Spleen (tissue), 11 donors: Measurements from ENCODE around the gene HOXC11. TPM values are rescaled to one million over a fixed set of nuclear protein-coding genes. Genes with fewer than 3 reads are reported as not detected.

Source experiments
- DNase-seq: peaks from one replicate; pipeline ENCODE4 v3.0.0-alpha.2; 2020
- H3K27ac ChIP-seq, 8 donors: fragments of 200-600 bp; sonication (generic) in 7 of 8; 1 replicate in 4 of 8; 2 replicates in 4 of 8; pipeline versions ENCODE4 v1.5.0 to v1.8.0; 2016 to 2021; ENCODE audit warnings: inconsistent platforms in 4 of 8, mild to moderate bottlenecking in 4 of 8, moderate library complexity in 1 of 8
- H3K27me3 ChIP-seq, 7 donors: fragments of 200-600 bp; sonication (generic) in 6 of 7; replicated peaks in 1 of 7; 1 replicate in 4 of 7; 2 replicates in 3 of 7; pipeline versions ENCODE4 v1.5.0 to v1.8.0; 2016 to 2021; ENCODE audit warnings: inconsistent platforms in 3 of 7, mild to moderate bottlenecking in 1 of 7
- H3K36me3 ChIP-seq, 6 donors: fragments of 200-600 bp; sonication (generic) in 5 of 6; 1 replicate in 4 of 6; 2 replicates in 2 of 6; pipeline versions ENCODE4 v1.5.0 to v1.8.0; 2016 to 2021; ENCODE audit warnings: inconsistent platforms in 2 of 6
- H3K4me1 ChIP-seq, 6 donors: fragments of 200-600 bp; sonication (generic) in 5 of 6; 1 replicate in 3 of 6; 2 replicates in 3 of 6; pipeline versions ENCODE4 v1.5.0 to v1.8.0; 2016 to 2021; ENCODE audit warnings: inconsistent platforms in 3 of 6
- H3K4me3 ChIP-seq, 8 donors: fragments of 200-600 bp; sonication (generic) in 7 of 8; 1 replicate in 4 of 8; 2 replicates in 4 of 8; pipeline versions ENCODE4 v1.5.0 to v1.8.0; 2016 to 2021; ENCODE audit warnings: inconsistent platforms in 4 of 8, mild to moderate bottlenecking in 4 of 8, moderate library complexity in 2 of 8
- H3K9me3 ChIP-seq, 8 donors: fragments of 200-600 bp; sonication (generic) in 7 of 8; 1 replicate in 4 of 8; 2 replicates in 4 of 8; pipeline versions ENCODE4 v1.5.0 to v1.8.0; 2016 to 2021; ENCODE audit warnings: inconsistent platforms in 4 of 8
- CTCF ChIP-seq, 11 experiments: fragments of 200-600 bp in 7 of 11; fragments of 450-650 bp in 4 of 11; sonication (generic) in 4 of 11; IDR thresholded peaks in 8 of 11; conservative IDR thresholded peaks in 3 of 11; 1 replicate in 7 of 11; 2 replicates in 4 of 11; pipeline versions ENCODE4 v1.4.0 to v1.8.0; 2016 to 2021; ENCODE audit warnings: antibody characterized with exemption in 11 of 11, inconsistent platforms in 4 of 11, mild to moderate bottlenecking in 1 of 11
- POLR2A ChIP-seq, 3 donors: fragments of 450-650 bp; IDR thresholded peaks; one replicate each; pipeline ENCODE4 v1.5.1; 2017; ENCODE audit warnings: antibody characterized with exemption in 3 of 3, mild to moderate bottlenecking in 1 of 3
- POLR2AphosphoS5 ChIP-seq, 3 donors: sonication (generic); formaldehyde crosslinking; IDR thresholded peaks; one replicate each; pipeline ENCODE4 v1.5.1; 2017; ENCODE audit warnings: antibody characterized with exemption in 3 of 3
- WGBS, 5 donors: extraction: QIAGEN DNeasy Blood & Tissue Kit in 3 of 5; methylation state at CpG; one replicate each; pipeline versions ENCODE4 v1.1.5 to v1.1.7; 2013 to 2018; 5-methylcytosine and 5-hydroxymethylcytosine counted together
- intact Hi-C: fragments of 100-400 bp; cut with DNase I; formaldehyde crosslinking; loops from one replicate; pipeline ENCODE4 v1.15.0; 2023; ENCODE audit warnings: low total_unique reads
- polyA plus RNA-seq, 3 donors: library from polyadenylated mRNA; stranded (reverse); fragments of 200-250 nt; gene quantifications; one replicate each; pipeline ENCODE4 v1.2.1, GENCODE V29; 2013
- total RNA-seq, 7 donors: library from RNA; depleted of rRNA in 3 of 7; stranded (reverse); fragments of >200 nt in 3 of 7; fragmentation: NEBNext Ultra II Directional in 4 of 7; extraction: Animal tissue kit (Norgen Biotek cat#: 25700) in 4 of 7; gene quantifications; one replicate each; pipeline versions ENCODE4 v1.1.0 to v1.2.1, GENCODE V29; 2016 to 2021
- donor health status: healthy with polysubstance abuse.
- donor health status: DM: no; HTN: no; CAD: no; lungs with moderate emphysema.
- donor health status: DM: no; HTN: no; CAD: no.
- donor health status: Bipolar disorder and iron deficiency.
- donor health status: healthy.
- donor health status: DM: no; HTN: no; CAD: no.
- donor health status: DM: yes; HTN: yes; CAD: no.

Gene HOXC11
- total and polyA plus RNA-seq, 10 donors = not detected

GRCh38 chr12:53952871-53953734 lies 19.8 kb upstream of the HOXC11 start:
- Histone ChIP-seq H3K27ac (no peak overlapping the region), H3K4me1 (peaks cover 0 to 54% (median 16%) of the 10 kb centered on the region in 6 donors), H3K27me3 (peaks cover 41 to 100% (median 98%) of the 10 kb centered on the region in 7 donors), H3K4me3 (no peak overlapping the region), H3K36me3 (no peaks in the 10 kb centered on the region), H3K9me3 (peaks cover 0 to 7% (median 0%) of the 10 kb centered on the region in 8 donors)
- intact Hi-C loops = no loop called here
- 6 to 12% (median 7%) methylated on average over 35 to 38 of the region's 38 CpGs for WGBS, 5 donors
- TF ChIP-seq CTCF (IDR thresholded peaks at IDR 0.05 in 8 of 11, conservative IDR thresholded peaks at IDR 0.05 in 3 of 11) (no peak), POLR2A (IDR thresholded peaks at IDR 0.05) (no peak), POLR2AphosphoS5 (IDR thresholded peaks at IDR 0.05) (no peak)
- no peak for DNase-seq

GRCh38 chr12:53953831-53954693 lies 18.9 kb upstream of the HOXC11 start:
- intact Hi-C loops = no loop called here

GRCh38 chr12:53954694-53955035 lies 18.3 kb upstream of the HOXC11 start, which contains the start of gene HOXC12:
Gene HOXC12 (plus strand): TSS chr12:53954903. CDS start chr12:53954930, 27 bp downstream.
- Histone ChIP-seq H3K4me3 (peak within 1 kb of the TSS in 1 of 8 donors; percentile 16), H3K4me1 (peaks cover 0 to 54% (median 16%) of the 10 kb centered on the region in 6 donors), H3K9me3 (peaks cover 0 to 7% (median 0%) of the 10 kb centered on the region in 8 donors), H3K27me3 (peaks cover 40 to 100% (median 100%) of the 10 kb centered on the region in 7 donors), H3K27ac (no peak within 1 kb of the TSS), H3K36me3 (no peaks in the 10 kb centered on the region)
- 4 to 8% (median 6%) methylated on average over 19 to 20 of the region's 20 CpGs for WGBS, 5 donors
- intact Hi-C loops = no loop called here
- DNase-seq = no peak
- TF ChIP-seq CTCF (IDR thresholded peaks at IDR 0.05 in 8 of 11, conservative IDR thresholded peaks at IDR 0.05 in 3 of 11) (no peak), POLR2AphosphoS5 (IDR thresholded peaks at IDR 0.05) (no peak), POLR2A (IDR thresholded peaks at IDR 0.05) (no peak)

More at GRCh38 chr12:53953831-53954693, 18.9 kb upstream of the HOXC11 start:
- WGBS, 5 donors = 6 to 9% (median 8%) methylated on average over 19 of the region's 19 CpGs
- Histone ChIP-seq H3K27ac (no peak overlapping the region), H3K36me3 (no peaks in the 10 kb centered on the region), H3K27me3 (peaks cover 41 to 100% (median 100%) of the 10 kb centered on the region in 7 donors), H3K4me1 (peaks cover 0 to 54% (median 16%) of the 10 kb centered on the region in 6 donors), H3K9me3 (peaks cover 0 to 7% (median 0%) of the 10 kb centered on the region in 8 donors), H3K4me3 (peak overlapping the region in 1 of 8 donors; percentile 16)
- TF ChIP-seq POLR2AphosphoS5 (IDR thresholded peaks at IDR 0.05) (no peak), CTCF (IDR thresholded peaks at IDR 0.05 in 8 of 11, conservative IDR thresholded peaks at IDR 0.05 in 3 of 11) (no peak), POLR2A (IDR thresholded peaks at IDR 0.05) (no peak)
- no peak for DNase-seq
